ENCODE results near the gene REPIN1. TPM values are rescaled to one million over a fixed set of nuclear protein-coding genes. Genes with fewer than 3 reads are reported as not detected.

Gene REPIN1
- total RNA-seq, 2 donors from 2014 or later, result 189 to 304 TPM

DNA sequence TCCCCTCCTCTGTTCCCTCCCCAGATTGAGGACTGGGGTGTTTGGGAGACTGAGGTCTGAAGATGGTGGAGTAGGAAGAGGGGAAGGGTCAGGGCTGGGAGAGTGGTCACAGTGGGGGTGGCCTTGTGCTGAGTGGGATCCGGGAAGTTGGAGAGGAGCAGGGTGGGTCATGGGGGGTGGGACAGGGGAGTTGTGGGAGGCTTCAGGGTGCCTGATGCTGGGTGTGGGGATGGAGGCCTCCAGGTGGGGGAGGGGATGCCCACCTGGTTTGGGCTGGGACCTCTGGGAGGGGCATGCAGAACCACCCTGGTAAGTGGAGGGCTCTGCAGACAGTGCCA lies 13.1 kb downstream of the REPIN1 start:
- H3K4me3 ChIP-seq, result no peak overlapping the region
- peaks cover 22% of the 10 kb centered on the region for H3K4me1 ChIP-seq
- no peak for DNase-seq
- peak overlapping the region; percentile 71 for H3K27ac ChIP-seq
- no peaks in the 10 kb centered on the region for H3K36me3 ChIP-seq
- H3K9ac ChIP-seq (ENCODE audit: low read depth in 2 of 2, low read length in 2 of 2), result peak overlapping the region; percentile 37 to 82
- no peaks in the 10 kb centered on the region for H3K9me3 ChIP-seq
- H3K27me3 ChIP-seq, result no peaks in the 10 kb centered on the region
- TF ChIP-seq, protein P1, sequence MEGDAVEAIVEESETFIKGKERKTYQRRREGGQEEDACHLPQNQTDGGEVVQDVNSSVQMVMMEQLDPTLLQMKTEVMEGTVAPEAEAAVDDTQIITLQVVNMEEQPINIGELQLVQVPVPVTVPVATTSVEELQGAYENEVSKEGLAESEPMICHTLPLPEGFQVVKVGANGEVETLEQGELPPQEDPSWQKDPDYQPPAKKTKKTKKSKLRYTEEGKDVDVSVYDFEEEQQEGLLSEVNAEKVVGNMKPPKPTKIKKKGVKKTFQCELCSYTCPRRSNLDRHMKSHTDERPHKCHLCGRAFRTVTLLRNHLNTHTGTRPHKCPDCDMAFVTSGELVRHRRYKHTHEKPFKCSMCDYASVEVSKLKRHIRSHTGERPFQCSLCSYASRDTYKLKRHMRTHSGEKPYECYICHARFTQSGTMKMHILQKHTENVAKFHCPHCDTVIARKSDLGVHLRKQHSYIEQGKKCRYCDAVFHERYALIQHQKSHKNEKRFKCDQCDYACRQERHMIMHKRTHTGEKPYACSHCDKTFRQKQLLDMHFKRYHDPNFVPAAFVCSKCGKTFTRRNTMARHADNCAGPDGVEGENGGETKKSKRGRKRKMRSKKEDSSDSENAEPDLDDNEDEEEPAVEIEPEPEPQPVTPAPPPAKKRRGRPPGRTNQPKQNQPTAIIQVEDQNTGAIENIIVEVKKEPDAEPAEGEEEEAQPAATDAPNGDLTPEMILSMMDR (IDR thresholded peaks at IDR 0.05), result no peak
- intact Hi-C loops (cut with DNase I), result no loop called here

- H3K36me3 ChIP-seq, result no peaks in the 10 kb centered on the region
- TF ChIP-seq, protein P1 (IDR thresholded peaks at IDR 0.05), result no peak
- H3K4me3 ChIP-seq, result peak overlapping the region; percentile 1
- H3K9me3 ChIP-seq, result no peaks in the 10 kb centered on the region
- peak overlapping the region; percentile 37 to 82 for H3K9ac ChIP-seq (ENCODE audit: low read depth in 2 of 2, low read length in 2 of 2)
- peaks cover 21% of the 10 kb centered on the region for H3K4me1 ChIP-seq
- peak; percentile 72 for DNase-seq
- H3K27me3 ChIP-seq, result no peaks in the 10 kb centered on the region
- peak overlapping the region; percentile 71 for H3K27ac ChIP-seq
- intact Hi-C loops (cut with DNase I), result no loop called here
Observed at GRCh38 chr7:150382123-150382843, 13.7 kb downstream of the REPIN1 start.

- peaks cover 19% of the 10 kb centered on the region for H3K4me1 ChIP-seq
- H3K4me3 ChIP-seq, result peak overlapping the region; percentile 1
- no peak for DNase-seq
- H3K27me3 ChIP-seq, result no peaks in the 10 kb centered on the region
- H3K9ac ChIP-seq (ENCODE audit: low read depth in 2 of 2, low read length in 2 of 2), result peak overlapping the region in 1 of 2 donors; percentile 82
- TF ChIP-seq, protein P1 (IDR thresholded peaks at IDR 0.05), result no peak
- intact Hi-C loops (cut with DNase I), result no loop called here
- peak overlapping the region; percentile 71 for H3K27ac ChIP-seq
- no peaks in the 10 kb centered on the region for H3K36me3 ChIP-seq
- no peaks in the 10 kb centered on the region for H3K9me3 ChIP-seq
Observed at GRCh38 chr7:150382844-150383225, 14.2 kb downstream of the REPIN1 start.

DNA sequence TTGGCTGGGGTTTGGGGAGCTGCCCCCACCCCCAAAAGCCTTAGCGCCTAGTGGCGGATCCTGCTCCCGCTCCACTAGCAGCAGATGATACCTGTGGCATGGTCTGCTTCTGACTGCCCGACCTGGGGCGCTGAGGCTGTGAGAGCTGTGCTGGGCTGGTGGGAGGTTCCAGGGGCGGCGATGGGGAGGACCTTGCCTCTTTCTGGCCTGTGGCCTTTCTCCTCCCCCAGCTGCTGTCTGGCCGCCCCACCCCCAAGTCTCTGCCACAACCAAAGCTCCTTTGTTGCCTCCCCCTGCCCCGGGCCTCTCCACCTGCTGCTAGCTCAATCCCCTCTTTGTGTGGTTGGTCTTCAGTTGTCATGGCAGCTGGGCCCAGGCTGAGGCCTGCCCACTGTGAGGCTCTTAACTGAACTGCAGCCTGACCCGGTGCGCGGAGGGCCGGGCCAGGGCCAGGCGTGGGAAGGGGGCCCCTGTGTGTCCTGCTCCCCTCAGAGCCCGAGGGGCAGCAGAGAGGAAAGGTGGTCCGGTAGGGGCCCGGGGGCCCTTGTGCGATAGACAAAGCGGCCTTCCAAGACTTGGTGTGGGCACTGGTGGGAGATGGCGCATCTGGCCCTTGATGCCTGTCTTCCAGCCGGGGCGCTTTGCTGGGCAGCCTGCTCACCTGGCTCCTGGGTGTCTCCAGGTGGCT lies 15.2 kb downstream of the REPIN1 start:
- DNase-seq, result peak; percentile 90
- H3K27ac ChIP-seq, result peak overlapping the region; percentile 68
- H3K36me3 ChIP-seq, result no peaks in the 10 kb centered on the region
- peak overlapping the region; percentile 50 to 82 for H3K9ac ChIP-seq (ENCODE audit: low read depth in 2 of 2, low read length in 2 of 2)
- no peak overlapping the region for H3K4me3 ChIP-seq
- TF ChIP-seq, protein P1 (IDR thresholded peaks at IDR 0.05), result no peak
- intact Hi-C loops (cut with DNase I), result no loop called here
- H3K4me1 ChIP-seq, result peaks cover 19% of the 10 kb centered on the region
- H3K9me3 ChIP-seq, result no peaks in the 10 kb centered on the region
- H3K27me3 ChIP-seq, result no peaks in the 10 kb centered on the region

GRCh38 chr7:150384406-150385301 lies 16.0 kb downstream of the REPIN1 start:
- H3K4me3 ChIP-seq, result no peak overlapping the region
- H3K27me3 ChIP-seq, result no peaks in the 10 kb centered on the region
- H3K27ac ChIP-seq, result peak overlapping the region; percentile 68
- H3K36me3 ChIP-seq, result no peaks in the 10 kb centered on the region
- TF ChIP-seq, protein P1 (IDR thresholded peaks at IDR 0.05), result no peak
- no peaks in the 10 kb centered on the region for H3K9me3 ChIP-seq
- H3K4me1 ChIP-seq, result peaks cover 19% of the 10 kb centered on the region
- peak overlapping the region; percentile 50 to 82 for H3K9ac ChIP-seq (ENCODE audit: low read depth in 2 of 2, low read length in 2 of 2)
- intact Hi-C loops (cut with DNase I), result no loop called here
- no peak for DNase-seq

Measured in colonic mucosa (tissue), 4 donors.